ENCODE data around the gene EXD3. TPM values are rescaled to one million over a fixed set of nuclear protein-coding genes. Genes with fewer than 3 reads are reported as not detected.
"Not testable (repeated sequence)": the region's sequence is repeated elsewhere in the genome, so short reads cannot be mapped to it uniquely, and the experiment has no call there.

Gene EXD3
- total and polyA plus RNA-seq, 5 donors from 2014 or later: 4.7 to 27.3 (median 5.8) TPM

GRCh38 chr9:137390553-137391410 is 32.2 kb downstream of the EXD3 start:
- no peaks in the 10 kb centered on the region for H3K27me3 ChIP-seq (ENCODE audit: control insufficient read depth, insufficient read depth, low read length)
- H3K36me3 ChIP-seq (ENCODE audit: control insufficient read depth, insufficient read depth, low read length): no peaks in the 10 kb centered on the region
- Mint-ChIP-seq H3K4me1 (peaks cover 0 to 19% (median 3%) of the 10 kb centered on the region in 4 donors), H3K9me3 (no peaks in the 10 kb centered on the region), H3K4me3 (peak overlapping the region in 1 of 4 donors; percentile 16), H3K36me3 (no peaks in the 10 kb centered on the region), H3K27ac (peak overlapping the region in 1 of 3 donors; percentile 95), H3K27me3 (no peaks in the 10 kb centered on the region)
- ATAC-seq (ENCODE audit: low read depth in 2 of 2) (no peak), DNase-seq (no peak)
- no peaks in the 10 kb centered on the region for H3K9me3 ChIP-seq (ENCODE audit: control insufficient read depth in 2 of 2, low read length in 2 of 2)
- H3K27ac ChIP-seq (ENCODE audit: insufficient read depth, low read length, poor library complexity, severe bottlenecking): peak overlapping the region; percentile 14
- peaks cover 35% of the 10 kb centered on the region for H3K4me1 ChIP-seq (ENCODE audit: control insufficient read depth, insufficient read depth, low read length, poor library complexity, severe bottlenecking)
- no peak overlapping the region for H3K4me3 ChIP-seq (ENCODE audit: low read depth, low read length)

GRCh38 chr9:137389428-137389746 is 33.6 kb downstream of the EXD3 start:
- no peak for ATAC-seq (ENCODE audit: low read depth in 2 of 2)
- DNase-seq: no peak
- Mint-ChIP-seq H3K27me3 (no peaks in the 10 kb centered on the region), H3K27ac (peak overlapping the region in 1 of 3 donors; percentile 99), H3K9me3 (no peaks in the 10 kb centered on the region), H3K4me1 (peaks cover 0 to 21% (median 3%) of the 10 kb centered on the region in 4 donors), H3K4me3 (no peak overlapping the region), H3K36me3 (no peaks in the 10 kb centered on the region)
- Histone ChIP-seq H3K27me3 (ENCODE audit: control insufficient read depth, insufficient read depth, low read length) (no peaks in the 10 kb centered on the region), H3K9me3 (ENCODE audit: control insufficient read depth in 2 of 2, low read length in 2 of 2) (no peaks in the 10 kb centered on the region), H3K4me1 (ENCODE audit: control insufficient read depth, insufficient read depth, low read length, poor library complexity, severe bottlenecking) (peaks cover 35% of the 10 kb centered on the region), H3K27ac (ENCODE audit: insufficient read depth, low read length, poor library complexity, severe bottlenecking) (peak overlapping the region; percentile 19), H3K36me3 (ENCODE audit: control insufficient read depth, insufficient read depth, low read length) (no peaks in the 10 kb centered on the region), H3K4me3 (ENCODE audit: low read depth, low read length) (no peak overlapping the region)

DNA sequence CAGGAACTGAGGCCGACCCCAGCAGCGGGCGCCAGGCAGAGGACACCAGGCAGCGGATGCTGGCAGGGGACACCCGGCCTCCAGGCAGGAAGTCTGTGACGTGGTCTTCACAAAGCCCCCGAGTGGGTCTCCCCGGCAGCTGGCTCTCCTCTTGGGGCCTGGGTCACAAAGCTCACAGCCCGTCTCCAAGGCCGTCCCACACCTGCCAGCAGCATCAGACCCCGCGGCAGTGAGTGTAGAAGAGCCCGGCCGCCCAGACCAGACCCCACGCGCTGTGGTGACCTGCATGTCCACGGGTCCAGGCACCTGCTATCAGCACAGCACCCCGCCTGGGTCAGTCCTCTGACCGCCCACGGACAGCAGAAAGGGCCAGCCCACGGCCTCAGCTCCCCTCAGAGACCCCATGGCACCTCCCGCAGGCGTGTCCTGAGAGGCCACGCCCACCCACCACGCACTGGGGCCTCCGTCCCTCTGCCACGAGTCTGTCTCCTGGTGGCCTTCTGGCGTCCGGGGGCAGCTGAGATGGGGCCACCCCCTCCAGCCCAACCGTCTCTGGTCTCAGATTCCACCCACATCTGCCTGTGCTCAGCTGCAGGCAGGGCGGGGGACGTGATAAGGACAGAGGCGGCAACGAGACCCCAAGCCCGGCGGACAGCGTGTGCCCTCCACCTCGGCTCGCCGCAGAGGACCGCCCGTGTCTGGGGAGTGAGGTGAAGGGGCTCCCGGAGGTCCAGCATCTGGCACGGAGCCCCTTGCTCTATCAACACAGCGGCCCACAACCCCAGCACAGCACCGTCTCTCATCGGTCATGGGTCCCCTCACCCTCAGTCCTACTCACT is 34.2 kb downstream of the EXD3 start:
- no peaks in the 10 kb centered on the region for H3K36me3 Mint-ChIP-seq
- DNase-seq (no peak), ATAC-seq (ENCODE audit: low read depth in 2 of 2) (no peak)
- H3K4me3 Mint-ChIP-seq: no peak overlapping the region
- Histone ChIP-seq H3K4me3 (ENCODE audit: low read depth, low read length) (no peak overlapping the region), H3K36me3 (ENCODE audit: control insufficient read depth, insufficient read depth, low read length) (no peaks in the 10 kb centered on the region), H3K27ac (ENCODE audit: insufficient read depth, low read length, poor library complexity, severe bottlenecking) (peak overlapping the region; percentile 19), H3K9me3 (ENCODE audit: control insufficient read depth in 2 of 2, low read length in 2 of 2) (no peaks in the 10 kb centered on the region), H3K27me3 (ENCODE audit: control insufficient read depth, insufficient read depth, low read length) (no peaks in the 10 kb centered on the region), H3K4me1 (ENCODE audit: control insufficient read depth, insufficient read depth, low read length, poor library complexity, severe bottlenecking) (peaks cover 35% of the 10 kb centered on the region)
- H3K27ac Mint-ChIP-seq: peak overlapping the region in 2 of 3 donors; percentile 69 to 99
- no peaks in the 10 kb centered on the region for H3K9me3 Mint-ChIP-seq
- peaks cover 0 to 21% (median 3%) of the 10 kb centered on the region in 4 donors for H3K4me1 Mint-ChIP-seq
- no peaks in the 10 kb centered on the region for H3K27me3 Mint-ChIP-seq

DNA sequence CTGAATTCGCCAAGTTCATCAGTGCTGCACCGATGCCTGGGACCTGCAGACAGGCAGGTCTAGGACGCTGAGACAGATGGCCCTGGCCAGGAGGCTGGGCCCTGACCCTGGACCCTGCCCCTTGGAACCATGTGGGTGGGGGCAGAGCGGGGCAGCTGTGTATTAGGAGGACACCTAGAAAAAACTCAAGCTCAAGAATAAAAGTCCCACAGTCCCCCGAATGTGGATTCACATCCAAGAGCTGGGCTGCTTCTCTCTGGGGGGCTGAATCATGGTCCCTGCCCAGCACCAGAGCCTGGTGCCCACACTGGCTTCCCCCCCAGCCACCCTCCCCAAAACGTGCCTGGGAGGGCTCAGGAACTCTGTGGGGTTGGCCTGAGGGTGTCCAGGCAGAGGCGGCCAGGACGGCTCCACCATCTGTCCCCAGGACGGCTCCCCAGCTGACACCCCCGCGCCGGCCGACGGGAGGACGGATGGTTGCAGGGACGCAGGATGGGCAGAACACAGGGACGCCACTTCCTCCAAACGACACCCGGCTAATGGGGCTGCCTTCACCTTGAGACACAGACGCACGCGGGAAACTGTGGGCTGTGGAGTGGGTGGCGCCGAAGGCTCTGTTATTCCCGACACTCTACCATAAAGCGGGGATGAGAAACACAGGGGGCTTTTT is 34.9 kb downstream of the EXD3 start:
- Mint-ChIP-seq H3K36me3 (no peaks in the 10 kb centered on the region), H3K9me3 (no peaks in the 10 kb centered on the region), H3K4me1 (peaks cover 0 to 21% (median 3%) of the 10 kb centered on the region in 4 donors), H3K27ac (peak overlapping the region; percentile 56 to 99 (median 92)), H3K27me3 (no peaks in the 10 kb centered on the region), H3K4me3 (peak overlapping the region in 2 of 4 donors; percentile 50 to 59)
- DNase-seq (no peak), ATAC-seq (ENCODE audit: low read depth in 2 of 2) (peak in 1 of 2 donors; percentile 4)
- Histone ChIP-seq H3K27ac (ENCODE audit: insufficient read depth, low read length, poor library complexity, severe bottlenecking) (peak overlapping the region; percentile 84), H3K36me3 (ENCODE audit: control insufficient read depth, insufficient read depth, low read length) (no peaks in the 10 kb centered on the region), H3K27me3 (ENCODE audit: control insufficient read depth, insufficient read depth, low read length) (no peaks in the 10 kb centered on the region), H3K9me3 (ENCODE audit: control insufficient read depth in 2 of 2, low read length in 2 of 2) (no peaks in the 10 kb centered on the region), H3K4me3 (ENCODE audit: low read depth, low read length) (no peak overlapping the region), H3K4me1 (ENCODE audit: control insufficient read depth, insufficient read depth, low read length, poor library complexity, severe bottlenecking) (peaks cover 35% of the 10 kb centered on the region)

- peak overlapping the region; percentile 56 to 99 (median 92) for H3K27ac Mint-ChIP-seq
These were observed 35.7 kb downstream of the EXD3 start for GRCh38 chr9:137387114-137387890.

DNA sequence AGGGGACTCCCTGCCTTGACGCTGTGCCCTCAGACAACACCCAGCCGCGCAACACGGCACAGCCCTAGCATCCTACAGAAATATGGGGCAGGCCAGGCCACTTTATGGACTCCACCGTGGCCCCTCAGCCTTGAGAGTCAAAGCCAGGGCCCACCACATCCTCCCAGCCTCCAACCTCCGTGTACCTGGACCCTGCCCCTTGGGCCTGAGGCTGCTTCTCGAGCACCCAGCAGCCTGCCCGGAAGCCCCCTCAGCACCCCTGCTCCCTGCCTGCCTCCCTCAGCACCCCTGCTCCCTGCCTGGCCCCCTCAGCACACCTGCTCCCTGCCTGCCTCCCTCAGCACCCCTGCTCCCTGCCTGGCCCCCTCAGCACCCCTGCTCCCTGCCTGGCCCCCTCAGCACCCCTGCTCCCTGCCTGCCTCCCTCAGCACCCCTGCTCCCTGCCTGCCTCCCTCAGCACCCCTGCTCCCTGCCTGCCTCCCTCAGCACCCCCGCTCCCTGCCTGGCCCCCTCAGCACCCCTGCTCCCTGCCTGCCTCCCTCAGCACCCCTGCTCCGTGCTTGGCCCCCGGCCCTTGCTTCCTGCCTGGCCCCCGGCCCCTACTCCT is 36.4 kb downstream of the EXD3 start:
- Mint-ChIP-seq H3K4me3 (peak overlapping the region in 2 of 4 donors; percentile 48 to 59), H3K4me1 (peaks cover 0 to 21% (median 3%) of the 10 kb centered on the region in 4 donors)

More at GRCh38 chr9:137387114-137387890, 35.7 kb downstream of the EXD3 start:
- no peaks in the 10 kb centered on the region for H3K27me3 ChIP-seq (ENCODE audit: control insufficient read depth, insufficient read depth, low read length)
- ATAC-seq (ENCODE audit: low read depth in 2 of 2): peak; percentile 98
- no peaks in the 10 kb centered on the region for H3K9me3 ChIP-seq (ENCODE audit: control insufficient read depth in 2 of 2, low read length in 2 of 2)
- H3K4me3 Mint-ChIP-seq: peak overlapping the region; percentile 38 to 76 (median 58)
- H3K9me3 Mint-ChIP-seq: no peaks in the 10 kb centered on the region
- H3K36me3 ChIP-seq (ENCODE audit: control insufficient read depth, insufficient read depth, low read length): no peaks in the 10 kb centered on the region
- H3K4me1 ChIP-seq (ENCODE audit: control insufficient read depth, insufficient read depth, low read length, poor library complexity, severe bottlenecking): peaks cover 35% of the 10 kb centered on the region
- H3K4me3 ChIP-seq (ENCODE audit: low read depth, low read length): no peak overlapping the region
- peak; percentile 8 to 91 (median 15) for DNase-seq
- no peaks in the 10 kb centered on the region for H3K36me3 Mint-ChIP-seq
- peaks cover 0 to 21% (median 3%) of the 10 kb centered on the region in 4 donors for H3K4me1 Mint-ChIP-seq
- H3K27ac ChIP-seq (ENCODE audit: insufficient read depth, low read length, poor library complexity, severe bottlenecking): peak overlapping the region; percentile 84
- H3K27me3 Mint-ChIP-seq: no peaks in the 10 kb centered on the region

More for the DNA sequence above, 36.4 kb downstream of the EXD3 start:
- Histone ChIP-seq H3K27ac (ENCODE audit: insufficient read depth, low read length, poor library complexity, severe bottlenecking) (peak overlapping the region; percentile 84), H3K4me1 (ENCODE audit: control insufficient read depth, insufficient read depth, low read length, poor library complexity, severe bottlenecking) (peaks cover 35% of the 10 kb centered on the region)
- H3K27me3 ChIP-seq (ENCODE audit: control insufficient read depth, insufficient read depth, low read length); H3K36me3 ChIP-seq (ENCODE audit: control insufficient read depth, insufficient read depth, low read length); H3K9me3 ChIP-seq (ENCODE audit: control insufficient read depth in 2 of 2, low read length in 2 of 2); H3K9me3 Mint-ChIP-seq; H3K36me3 Mint-ChIP-seq; H3K27me3 Mint-ChIP-seq; H3K4me3 ChIP-seq (ENCODE audit: low read depth, low read length): not testable (repeated sequence)
- peak overlapping the region; percentile 41 to 99 (median 92) for H3K27ac Mint-ChIP-seq
- peak in 1 of 2 donors; percentile 15 for ATAC-seq (ENCODE audit: low read depth in 2 of 2)
- DNase-seq: peak in 1 of 3 donors; percentile 47

All from CD4-positive, CD25-positive, alpha-beta regulatory T cell (primary cell).